Jurkat, Clone E6-1 (cell line): ENCODE results near the gene NME1. TPM values are rescaled to one million over a fixed set of nuclear protein-coding genes. Genes with fewer than 3 reads are reported as not detected.
"Not testable (repeated sequence)": the region's sequence is repeated elsewhere in the genome, so short reads cannot be mapped to it uniquely, and the experiment has no call there.

Experiments used
- DNase-seq: peaks from one replicate; pipeline ENCODE4 v3.0.0-alpha.2; 2011; ENCODE audit warnings: low read depth, low spot score
- H3K4me3 ChIP-seq: 2 replicates; pipeline ENCODE4 v1.5.1; 2011; ENCODE audit warnings: mild to moderate bottlenecking, low read length, control low read depth, moderate library complexity
- polyA plus RNA-seq: library from polyadenylated mRNA; unstranded; fragments of >200 nt; gene quantifications from one replicate; pipeline ENCODE4 v1.2.1, GENCODE V29; 2012; ENCODE audit warnings: missing spikeins; ENCODE audit not compliant: insufficient read length, insufficient read depth

NME1 gene
- polyA plus RNA-seq, result 386 TPM

DNA sequence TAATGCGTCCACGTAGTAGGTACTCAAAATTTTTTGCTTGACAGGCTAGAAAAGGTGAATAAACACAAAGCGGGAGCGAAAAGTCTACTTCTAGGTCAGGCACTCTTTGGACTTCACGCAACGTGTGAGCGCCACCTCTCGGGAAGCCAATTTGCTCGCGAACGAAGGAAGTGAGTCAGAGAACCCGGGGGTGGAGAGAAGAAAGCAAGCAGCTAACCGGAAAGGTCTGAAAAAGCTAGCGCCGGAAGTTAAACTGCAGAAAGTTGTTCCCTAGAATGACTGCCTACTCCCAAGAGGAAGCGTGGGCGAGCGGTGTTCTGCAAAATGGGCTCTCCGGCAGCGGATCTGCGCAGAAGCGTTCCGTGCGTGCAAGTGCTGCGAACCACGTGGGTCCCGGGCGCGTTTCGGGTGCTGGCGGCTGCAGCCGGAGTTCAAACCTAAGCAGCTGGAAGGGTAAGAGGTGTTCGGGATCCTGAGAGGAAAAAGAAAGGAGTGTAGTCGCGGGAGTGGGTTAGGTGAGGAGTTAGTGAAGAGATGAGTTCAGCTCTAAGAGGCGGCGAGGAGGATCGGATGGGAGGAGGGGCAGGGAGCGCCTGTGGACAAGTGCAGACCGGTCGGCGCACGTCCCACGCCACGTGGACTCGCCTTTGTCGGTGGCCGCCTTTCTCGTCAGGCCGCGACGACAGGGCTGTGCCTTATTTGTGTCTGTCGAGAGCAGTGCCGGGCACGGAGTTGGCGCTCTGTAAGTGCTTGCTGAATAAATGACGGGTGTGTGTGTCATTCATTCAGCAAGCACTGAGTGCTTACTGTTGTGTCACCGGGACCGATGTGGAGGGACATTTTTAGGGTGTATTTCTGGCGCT lies at the start of gene NME1:
NME1 (plus strand) TSS at position 350 of the 863 bp plus-strand sequence. CDS start 2,096 bp downstream, outside the sequence.
- DNase-seq, result peak; percentile 99
- H3K4me3 ChIP-seq, result peak within 1 kb of the TSS; percentile 68

DNA sequence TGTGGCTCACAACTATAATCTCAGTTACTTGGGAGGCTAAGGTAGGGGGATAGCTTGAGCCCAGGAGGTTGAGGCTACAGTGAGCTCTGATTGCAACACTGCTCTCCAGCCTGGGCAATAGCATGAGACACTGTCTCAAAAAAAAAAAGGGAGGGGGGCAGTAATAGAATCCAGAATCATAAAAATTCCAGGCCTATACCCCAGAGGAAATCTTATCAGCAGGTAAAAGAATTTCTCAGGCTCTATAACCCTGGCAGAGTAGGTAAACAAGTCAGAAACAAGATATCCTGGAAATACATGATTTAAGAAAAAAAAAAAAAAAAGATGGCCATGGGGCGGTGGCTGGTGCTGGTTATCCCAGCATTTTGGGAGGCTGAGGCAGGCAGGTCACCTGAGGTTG lies 45.6 kb upstream of the NME1 start:
- H3K4me3 ChIP-seq, result no peak overlapping the region
- no peak for DNase-seq

DNA sequence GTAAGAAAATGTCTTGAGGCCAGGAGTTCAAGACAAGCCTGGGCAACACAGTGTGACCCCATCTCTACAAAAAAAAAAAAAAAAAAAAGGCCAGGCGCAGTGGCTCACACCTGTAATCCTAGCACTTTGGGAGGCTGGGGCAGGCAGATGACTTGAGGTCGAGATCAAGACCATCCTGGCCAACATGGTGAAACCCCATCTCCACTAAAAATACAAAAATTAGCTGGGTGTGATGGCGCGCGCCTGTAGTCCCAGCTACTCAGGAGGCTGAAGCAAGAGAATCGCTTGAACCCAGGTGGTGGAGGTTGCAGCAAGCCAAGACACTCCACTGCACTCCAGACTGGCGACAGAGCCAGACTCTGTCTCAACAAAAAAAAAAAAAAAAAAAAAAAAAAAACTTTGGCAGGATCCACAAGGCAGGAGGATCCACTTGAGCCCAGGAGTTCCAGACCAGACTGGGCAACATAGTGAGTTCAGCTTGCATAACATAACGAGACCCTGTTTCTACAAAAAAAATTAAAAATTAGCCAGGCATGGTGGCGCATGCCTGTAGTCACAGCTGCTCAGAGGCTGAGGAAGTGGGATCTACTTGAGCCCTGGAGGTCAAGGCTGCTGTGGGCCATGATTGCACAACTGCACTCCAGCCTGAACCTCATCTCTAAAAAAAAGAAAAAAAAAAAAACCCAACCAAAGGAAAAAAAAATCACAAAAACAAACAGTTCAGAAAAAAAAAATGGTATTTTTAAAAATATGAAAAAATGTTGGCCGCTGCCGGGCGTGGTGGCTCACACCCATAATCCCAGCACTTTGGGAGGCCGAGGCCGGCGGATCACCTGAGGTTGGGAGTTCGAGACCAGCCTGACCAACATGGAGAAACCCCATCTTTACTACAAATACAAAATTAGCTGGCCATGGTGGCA lies 40.8 kb upstream of the NME1 start:
- DNase-seq, H3K4me3 ChIP-seq: not testable (repeated sequence)

DNA sequence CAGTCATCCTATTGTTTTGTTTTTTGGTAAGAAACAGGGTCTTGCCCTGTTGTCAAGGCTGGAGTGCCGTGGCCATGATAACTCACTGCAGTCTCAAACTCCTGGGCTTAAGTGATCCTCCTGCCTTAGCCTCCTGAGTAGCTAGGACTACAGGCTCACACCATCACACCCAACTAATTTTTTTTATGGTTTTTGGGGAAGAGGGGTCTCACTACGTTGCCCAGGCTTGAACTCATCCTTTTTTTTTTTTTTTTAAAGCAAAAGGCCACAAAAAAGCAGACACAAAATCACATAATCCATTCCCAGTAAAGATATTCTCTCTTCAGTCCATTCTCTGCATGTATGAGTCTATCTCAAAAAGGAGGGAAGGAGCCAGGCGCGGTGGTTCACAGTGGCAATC lies 38.2 kb upstream of the NME1 start:
- no peak for DNase-seq
- no peak overlapping the region for H3K4me3 ChIP-seq

DNA sequence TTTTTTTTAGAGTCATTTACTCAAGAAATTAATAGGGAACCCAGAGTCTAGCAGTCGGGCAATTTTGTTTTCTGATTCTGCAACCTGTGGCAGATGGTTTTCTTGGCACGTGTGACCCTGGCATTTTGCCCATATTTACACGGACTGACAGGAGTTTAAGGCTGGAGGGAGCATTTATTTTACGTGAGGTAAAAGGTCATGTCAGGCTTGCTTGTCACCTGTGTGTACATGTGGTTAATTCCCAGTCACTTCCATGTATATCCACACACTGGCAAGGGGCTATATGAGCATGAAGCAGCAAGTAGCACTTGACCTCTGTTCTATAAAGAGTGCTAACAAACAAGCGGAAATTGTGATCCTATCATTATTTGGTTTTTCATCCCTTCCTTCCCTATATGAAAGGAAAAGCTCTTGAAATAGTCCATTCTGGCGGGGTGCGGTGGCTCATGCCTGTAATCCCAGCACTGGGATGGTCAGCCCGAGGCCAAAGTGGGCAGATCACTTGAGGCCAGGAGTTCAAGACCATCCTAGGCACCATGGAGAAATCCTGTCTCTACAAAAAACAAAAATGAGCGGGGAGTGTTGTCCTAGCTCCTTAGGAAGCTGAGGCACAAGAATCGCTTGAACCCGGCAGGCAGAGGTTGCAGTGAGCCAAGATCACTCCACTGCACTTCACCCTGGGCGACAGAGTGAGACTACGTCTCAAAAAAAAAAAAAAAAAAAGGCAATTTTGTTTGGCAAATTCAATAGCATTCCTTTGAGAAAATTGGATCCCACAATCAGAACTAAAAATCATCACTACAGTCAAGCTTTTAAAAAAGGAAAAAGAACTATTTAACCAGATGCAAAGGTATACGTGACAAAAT lies 34.8 kb upstream of the NME1 start:
- no peak for DNase-seq
- H3K4me3 ChIP-seq, result no peak overlapping the region

DNA sequence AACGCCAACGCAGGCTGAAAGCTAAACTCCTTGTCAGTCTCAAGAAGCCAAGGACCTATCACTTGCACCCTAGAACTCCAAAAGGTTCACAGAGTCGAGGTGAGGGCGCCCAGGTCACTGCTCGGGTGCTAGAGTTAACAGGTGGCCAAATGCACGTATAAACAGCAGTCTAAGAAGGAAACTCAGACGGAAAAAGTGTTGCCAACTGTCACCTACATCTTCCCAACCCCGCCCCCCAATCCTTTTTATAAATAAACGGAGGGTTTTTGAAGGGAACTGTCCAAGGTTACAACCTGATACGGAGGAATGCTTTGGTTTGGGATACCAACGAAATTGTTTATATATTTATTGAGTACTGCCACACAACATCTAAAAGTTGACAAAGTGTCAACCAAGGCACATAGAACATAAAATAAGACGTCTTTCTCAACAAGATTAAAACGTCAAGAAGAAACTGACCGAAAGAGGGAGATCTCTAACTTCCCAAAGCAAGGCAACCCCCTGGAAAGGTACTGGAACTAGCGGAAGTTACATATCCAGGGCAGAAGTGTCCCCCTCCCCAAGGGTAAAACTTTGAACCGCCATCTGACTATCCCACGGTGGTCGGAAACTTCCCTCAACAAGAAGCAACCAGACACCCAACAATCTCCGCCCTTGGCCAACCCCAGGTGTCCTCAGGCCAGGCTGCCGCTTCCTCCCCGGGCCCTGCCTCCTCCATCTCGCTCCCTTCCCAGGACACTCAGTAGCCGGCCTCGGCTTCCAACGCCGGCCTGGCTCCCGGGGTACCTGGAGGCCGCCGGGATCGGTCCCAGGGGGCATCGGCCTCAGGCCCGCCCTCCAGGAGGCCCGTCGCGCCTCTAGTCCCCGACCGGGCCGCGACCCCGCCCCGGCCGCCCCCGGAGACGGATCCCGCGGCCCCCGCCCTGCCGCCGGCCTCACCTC lies 33.7 kb upstream of the NME1 start:
- H3K4me3 ChIP-seq, result peak overlapping the region; percentile 95
- DNase-seq, result peak; percentile 48

DNA sequence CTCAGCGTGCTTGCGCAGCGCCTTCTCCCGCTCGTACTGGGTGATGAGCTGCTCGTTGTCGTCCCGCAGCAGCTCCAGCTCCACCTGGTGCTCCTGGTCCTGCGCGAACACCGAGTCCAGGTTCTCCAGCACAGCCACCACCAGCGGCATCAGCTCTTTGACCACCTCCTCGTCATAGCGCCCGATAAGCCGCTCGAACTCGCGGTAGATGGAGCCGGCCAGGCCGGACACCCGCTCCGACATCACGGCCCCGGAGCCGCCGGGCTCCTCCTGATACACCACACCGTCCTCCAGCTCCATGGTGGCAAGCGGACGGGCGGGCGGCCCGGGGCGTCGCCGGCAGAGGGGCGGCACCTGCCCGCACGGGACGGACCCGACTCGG lies 33.0 kb upstream of the NME1 start:
- no peak for DNase-seq
- peak overlapping the region; percentile 95 for H3K4me3 ChIP-seq

DNA sequence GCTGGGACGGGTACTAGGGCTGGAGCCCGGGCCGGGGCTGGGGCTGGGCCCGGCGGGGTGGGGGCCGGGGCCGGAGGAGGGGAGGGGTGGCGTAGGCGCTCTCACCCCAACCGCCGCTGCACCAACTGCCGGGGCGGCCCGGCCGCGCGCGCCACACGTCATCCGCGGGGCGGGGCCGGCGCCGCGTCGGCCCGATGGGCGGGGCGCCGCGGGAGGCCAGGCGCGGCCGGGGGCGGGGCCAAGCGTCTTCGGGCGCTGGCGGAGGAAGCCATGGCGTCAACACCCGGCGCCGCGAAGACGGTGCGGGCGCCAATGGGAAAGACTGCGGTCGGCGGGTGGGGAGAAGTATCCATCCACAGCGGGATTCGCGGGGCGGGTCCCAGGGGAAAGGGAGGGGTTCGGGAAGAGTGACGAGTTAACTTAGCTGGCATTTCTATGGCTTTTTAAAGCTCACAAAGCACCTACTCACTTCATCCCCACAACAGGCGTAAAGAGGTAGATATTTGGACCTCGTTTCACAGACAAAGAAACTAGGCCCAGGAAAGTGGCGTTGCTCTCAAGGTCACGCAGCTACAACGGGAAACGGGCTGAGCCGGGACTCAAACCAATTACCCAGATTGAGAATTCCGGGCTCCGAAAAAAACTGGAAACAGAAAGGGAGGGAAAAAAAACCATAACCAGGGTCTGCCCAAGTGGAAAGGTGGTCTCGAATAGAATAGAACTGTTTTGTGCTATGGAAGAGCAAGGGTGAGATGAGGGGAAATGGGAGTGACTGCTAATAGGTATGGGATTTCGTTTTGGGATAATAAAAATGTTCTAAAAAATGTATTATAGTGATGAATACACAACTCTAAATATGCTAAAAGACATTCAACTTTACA lies 32.4 kb upstream of the NME1 start, which contains the start of gene SPAG9:
SPAG9 (minus strand) TSS at position 130 of the 881 bp plus-strand sequence. CDS start 212 bp downstream, outside the sequence.
- peak within 1 kb of the TSS; percentile 95 for H3K4me3 ChIP-seq
- peak; percentile 82 for DNase-seq

DNA sequence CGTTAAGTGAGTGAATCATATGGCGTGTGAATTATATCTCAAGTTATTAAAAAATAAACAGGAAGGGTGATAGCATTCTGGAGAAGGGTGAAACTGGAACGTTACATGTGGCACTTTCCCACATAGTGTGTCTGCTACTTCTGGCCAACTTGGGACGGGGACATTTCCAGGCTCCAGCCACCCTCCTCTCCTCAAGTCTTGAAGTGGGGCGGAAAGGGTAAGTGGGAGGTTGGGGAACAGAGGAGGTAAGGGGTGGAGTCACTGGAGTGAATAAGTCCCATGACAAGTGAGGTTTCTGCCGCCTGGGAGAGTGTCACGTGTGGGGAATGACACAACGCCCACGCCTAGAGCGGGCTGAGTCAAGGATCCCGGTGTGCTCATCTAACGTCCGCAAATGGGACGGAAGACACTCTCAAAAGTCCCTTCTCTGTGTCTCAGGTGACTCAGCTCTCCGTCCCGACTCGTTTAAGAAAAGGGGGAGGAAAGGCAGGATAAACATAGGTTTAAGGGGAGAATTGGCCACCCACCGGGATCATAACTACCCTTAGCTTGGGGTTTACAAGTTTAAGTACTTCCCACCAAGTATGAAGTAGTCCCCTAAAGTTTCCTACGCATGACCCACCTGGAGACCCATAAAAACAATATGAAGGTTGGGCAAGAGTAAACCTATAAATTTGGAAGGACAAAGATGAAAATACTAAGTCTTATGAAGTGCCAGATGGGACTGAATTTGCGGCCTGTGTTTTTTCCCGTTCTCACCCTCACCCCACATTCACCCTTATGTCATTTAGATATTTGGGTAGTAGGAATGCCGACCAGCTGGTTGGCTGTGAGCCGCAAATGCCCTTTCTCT lies 31.5 kb upstream of the NME1 start:
- DNase-seq, result no peak
- H3K4me3 ChIP-seq, result peak overlapping the region; percentile 66

DNA sequence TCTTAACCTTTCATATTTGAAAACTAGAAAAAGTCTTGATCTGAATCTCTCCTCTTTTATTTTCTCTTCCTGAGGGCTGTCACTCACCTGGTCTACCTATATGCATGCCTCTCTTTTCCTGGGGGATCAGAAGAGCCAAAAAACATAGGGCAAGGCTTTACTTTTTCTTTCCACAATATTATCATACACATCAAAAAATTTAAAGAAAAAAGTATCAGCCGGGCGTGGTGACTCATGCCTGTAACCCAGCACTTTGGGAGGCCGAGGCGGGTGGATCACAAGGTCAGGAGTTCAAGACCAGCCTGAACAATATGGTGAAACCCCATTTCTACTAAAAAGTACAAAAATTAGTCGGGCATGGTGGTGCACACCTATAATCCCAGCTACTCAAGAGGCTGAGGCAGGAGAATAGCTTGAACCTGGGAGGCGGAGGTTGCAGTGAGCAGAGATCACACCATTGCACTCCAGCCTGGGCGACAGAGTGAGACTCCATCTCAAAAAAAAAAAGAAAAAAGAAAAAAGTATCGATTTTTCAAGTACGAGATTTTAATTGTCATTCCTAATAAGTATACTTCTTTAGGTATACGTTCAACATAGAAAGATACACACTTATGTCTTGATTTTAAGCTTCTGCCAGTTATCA lies 30.8 kb upstream of the NME1 start:
- not testable (repeated sequence) for DNase-seq, H3K4me3 ChIP-seq

DNA sequence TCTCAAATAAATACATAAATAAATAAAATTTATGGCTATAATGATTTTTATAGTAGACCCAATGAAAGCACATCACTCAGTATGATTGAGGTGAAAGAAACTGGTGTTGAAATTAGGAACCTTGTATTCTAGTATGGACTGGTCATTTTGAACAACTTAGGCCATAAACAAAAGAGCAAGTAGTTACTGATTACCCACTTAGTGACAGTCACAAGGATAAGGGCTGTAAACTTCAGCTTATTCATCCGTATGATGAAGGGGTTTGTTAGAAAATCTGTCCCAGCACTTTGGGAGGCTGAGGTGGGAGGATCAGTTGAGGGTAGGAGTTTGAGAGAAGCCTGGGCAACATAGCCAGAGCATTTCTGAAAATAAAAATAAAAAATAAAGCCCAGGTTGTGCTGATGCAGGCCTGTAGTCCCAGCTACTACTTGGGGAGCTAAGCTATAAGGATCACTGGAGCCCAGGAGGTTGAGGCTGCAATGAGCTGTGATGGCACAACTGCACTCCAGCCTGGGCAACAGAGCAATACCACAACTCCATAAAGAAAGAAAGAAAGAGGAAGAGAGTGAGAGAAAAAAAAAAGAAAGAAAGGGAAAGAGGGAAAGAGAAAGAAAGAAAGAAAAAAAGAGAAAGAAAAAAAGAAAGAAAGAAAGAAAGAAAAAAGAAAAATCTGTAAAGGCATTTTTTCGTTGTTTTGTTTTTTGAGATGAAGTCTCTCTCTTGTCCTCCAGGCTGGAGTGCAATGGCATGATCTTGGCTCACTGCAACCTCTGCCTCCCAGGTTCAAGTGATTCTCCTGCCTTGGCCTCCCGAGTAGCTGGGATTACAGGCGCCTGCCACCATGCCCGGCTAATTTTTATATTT lies 28.5 kb upstream of the NME1 start:
- no peak for DNase-seq

DNA sequence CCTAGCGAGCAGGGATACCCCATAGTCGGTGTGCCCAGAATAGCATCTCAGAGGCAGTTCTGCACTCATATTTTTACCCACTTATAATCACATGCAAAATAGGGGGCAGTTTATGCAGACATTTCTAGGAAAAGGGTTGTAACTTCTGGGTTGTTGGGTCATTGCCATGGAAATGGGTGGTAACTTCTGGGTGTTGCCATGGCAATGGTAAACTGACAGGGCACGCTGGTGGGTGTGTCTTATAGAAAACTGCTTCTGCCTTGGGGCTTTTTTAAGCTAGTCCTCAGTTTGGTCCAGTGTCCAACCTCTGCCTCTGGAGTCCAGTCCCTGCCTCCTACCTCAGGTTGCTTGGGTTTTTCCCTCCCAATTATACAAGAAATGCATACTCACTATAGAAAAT lies 25.3 kb upstream of the NME1 start:
- DNase-seq, result no peak
- no peak overlapping the region for H3K4me3 ChIP-seq

More for the DNA sequence above, 28.5 kb upstream of the NME1 start:
- H3K4me3 ChIP-seq, result no peak overlapping the region

DNA sequence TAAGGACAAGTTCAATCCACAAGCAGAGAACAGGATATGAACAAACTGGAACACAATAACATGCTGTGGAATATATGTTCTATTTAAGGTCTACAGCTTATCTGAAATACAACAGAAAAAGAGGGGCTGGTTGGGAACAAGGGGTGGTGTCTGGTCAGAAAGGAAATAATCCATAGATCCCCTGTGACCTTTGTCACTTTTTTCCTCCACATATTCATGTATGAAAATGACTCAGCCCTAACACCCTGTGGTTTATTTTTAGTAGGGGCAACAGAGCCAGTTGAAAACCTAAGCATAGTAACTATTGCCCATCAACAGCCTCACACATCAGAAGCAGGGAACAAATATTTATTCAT lies 20.4 kb upstream of the NME1 start:
- no peak overlapping the region for H3K4me3 ChIP-seq
- DNase-seq, result no peak

DNA sequence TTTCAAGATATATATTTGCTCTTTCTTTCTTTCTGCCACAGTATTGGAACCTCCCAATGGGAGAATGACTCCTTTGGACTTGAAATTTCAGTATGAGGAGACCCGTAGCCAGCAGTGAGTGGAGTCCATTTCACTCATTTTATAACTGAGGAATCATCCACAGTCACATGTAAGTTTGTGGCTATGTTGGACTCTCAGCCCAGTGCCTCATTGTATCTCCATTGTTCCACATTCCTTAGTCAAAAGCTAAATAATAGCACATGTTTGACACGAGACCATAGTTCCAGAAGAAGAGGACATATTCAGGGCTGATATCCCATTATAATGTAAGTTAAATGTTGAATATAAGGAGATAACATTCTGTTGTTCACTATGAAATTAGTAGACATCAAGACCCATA lies 20.0 kb upstream of the NME1 start:
- H3K4me3 ChIP-seq, result no peak overlapping the region
- no peak for DNase-seq

DNA sequence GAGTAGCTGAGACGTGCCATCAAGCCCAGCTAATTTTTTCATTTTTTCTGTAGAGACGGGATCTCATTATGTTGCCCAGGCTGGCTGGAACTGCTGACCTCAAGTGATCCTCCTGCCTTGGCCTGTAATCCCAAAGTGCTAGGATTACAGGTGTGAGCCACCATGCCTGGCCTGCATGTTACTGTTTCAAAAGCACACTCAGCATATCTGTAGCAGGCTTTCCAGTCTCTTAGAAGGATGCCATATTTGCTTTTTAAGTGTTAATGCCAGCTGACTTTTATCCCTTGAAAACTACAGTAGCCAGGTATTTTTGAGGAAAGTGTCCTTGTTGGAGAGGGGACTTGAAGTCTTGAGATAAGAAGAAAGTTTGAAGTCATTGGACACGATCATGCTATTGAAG lies 17.4 kb upstream of the NME1 start:
- H3K4me3 ChIP-seq, result no peak overlapping the region
- no peak for DNase-seq
